Naive thymus-derived CD4-positive, alpha-beta T cell (primary cell): Measurements from ENCODE around the gene IER5L. TPM values are rescaled to one million over a fixed set of nuclear protein-coding genes. Genes with fewer than 3 reads are reported as not detected.

Experiments used
- ATAC-seq: fragments of 150-1000 bp; cut with Tn5 transposase; 2 replicates; pipeline ENCODE4 v1.10.0; 2021; ENCODE audit warnings: mild to moderate bottlenecking, moderate library complexity
- CTCF ChIA-PET: fragments of 350-600 bp; sonication (Branson Sonifier 250); formaldehyde crosslinking; loops from one replicate; lab custom pipeline; 2021; ENCODE audit warnings: antibody characterized with exemption; lab: Charles Lee
- POLR2A ChIA-PET: fragments of 350-600 bp; sonication (Branson Sonifier 250); formaldehyde crosslinking; loops from one replicate; lab custom pipeline; 2021; ENCODE audit warnings: antibody characterized with exemption, inconsistent platforms; lab: Charles Lee
- DNase-seq, 9 donors: peaks; one replicate each; pipeline versions ENCODE4 v3.0.0 to v3.0.0-alpha.2; 2020 to 2022; ENCODE audit warnings: mixed read lengths in 1 of 9
- H3K27ac ChIP-seq: one replicate; pipeline ENCODE4 v1.7.0; 2013; ENCODE audit warnings: mild to moderate bottlenecking, low read depth, low read length, moderate library complexity
- H3K27me3 ChIP-seq, 2 donors: one replicate each; pipeline ENCODE4 v1.7.0; 2013; ENCODE audit warnings: low read length in 2 of 2, mild to moderate bottlenecking in 2 of 2, moderate library complexity in 2 of 2; ENCODE audit not compliant: control insufficient read depth in 2 of 2, insufficient read depth in 2 of 2
- H3K36me3 ChIP-seq, 3 experiments: 1 replicate in 2 of 3; 2 replicates in 1 of 3; pipeline ENCODE4 v1.7.0; 2013; ENCODE audit warnings: low read length in 3 of 3, mild to moderate bottlenecking in 3 of 3, moderate library complexity in 1 of 3; ENCODE audit not compliant: insufficient read depth in 3 of 3, control insufficient read depth in 2 of 3
- H3K4me1 ChIP-seq, 2 donors: one replicate each; pipeline ENCODE4 v1.7.0; 2013; ENCODE audit warnings: low read length in 2 of 2, mild to moderate bottlenecking in 2 of 2, moderate library complexity in 1 of 2; ENCODE audit not compliant: control insufficient read depth in 2 of 2, insufficient read depth in 2 of 2
- H3K4me3 ChIP-seq: 2 replicates; pipeline ENCODE4 v1.7.0; 2013; ENCODE audit warnings: mild to moderate bottlenecking, low read length
- H3K9me3 ChIP-seq, 3 experiments: 1 replicate in 2 of 3; 2 replicates in 1 of 3; pipeline ENCODE4 v1.7.0; 2013; ENCODE audit warnings: low read length in 3 of 3; ENCODE audit not compliant: control insufficient read depth in 2 of 3
- H3K27ac Mint-ChIP-seq, 9 donors: one replicate each; pipeline ENCODE4 v1.8.0; 2020 to 2022; ENCODE audit warnings: mixed read lengths in 9 of 9, mild to moderate bottlenecking in 8 of 9, moderate library complexity in 5 of 9, inconsistent platforms in 2 of 9
- H3K27me3 Mint-ChIP-seq, 5 donors: one replicate each; pipeline ENCODE4 v1.8.0; 2021 to 2022; ENCODE audit warnings: mixed read lengths in 5 of 5, mild to moderate bottlenecking in 1 of 5
- H3K36me3 Mint-ChIP-seq, 5 donors: one replicate each; pipeline ENCODE4 v1.8.0; 2020 to 2022; ENCODE audit warnings: mixed read lengths in 5 of 5, mild to moderate bottlenecking in 3 of 5, inconsistent platforms in 1 of 5
- H3K4me1 Mint-ChIP-seq, 7 donors: one replicate each; pipeline ENCODE4 v1.8.0; 2020 to 2022; ENCODE audit warnings: mixed read lengths in 7 of 7, mild to moderate bottlenecking in 3 of 7, inconsistent platforms in 1 of 7
- H3K4me3 Mint-ChIP-seq, 10 donors: one replicate each; pipeline ENCODE4 v1.8.0; 2020 to 2022; ENCODE audit warnings: mild to moderate bottlenecking in 10 of 10, mixed read lengths in 10 of 10, moderate library complexity in 6 of 10, inconsistent platforms in 2 of 10
- H3K9me3 Mint-ChIP-seq, 11 donors: one replicate each; pipeline ENCODE4 v1.8.0; 2020 to 2022; ENCODE audit warnings: mixed read lengths in 11 of 11, mild to moderate bottlenecking in 4 of 11, inconsistent platforms in 1 of 11, moderate library complexity in 1 of 11
- intact Hi-C, 2 donors: fragments of 100-400 bp; cut with micrococcal nuclease; formaldehyde crosslinking; loops; one replicate each; pipeline ENCODE4 v1.15.1; 2023
- polyA plus RNA-seq, 2 donors: library from polyadenylated mRNA; unstranded; fragments of 300-500 nt; fragmentation: Illumina TruSeq; gene quantifications; one replicate each; pipeline ENCODE4 v1.2.3, GENCODE V29; 2021
- total RNA-seq, 6 experiments: library from RNA in 5 of 6; stranded (reverse) in 5 of 6; gene quantifications; 1 replicate in 5 of 6; 2 replicates in 1 of 6; pipeline ENCODE4 v1.2.3 and lab custom pipeline; 2021 to 2026

Gene IER5L
- total and polyA plus RNA-seq, 7 experiments from 2014 or later, result 0.08 to 6.8 (median 3.7) TPM; not detected in 1

GRCh38 chr9:129143031-129143927 lies 34.8 kb downstream of the IER5L start:
- no peak overlapping the region for H3K4me3 ChIP-seq
- no peaks in the 10 kb centered on the region for H3K9me3 ChIP-seq
- peaks cover 0 to 49% (median 9%) of the 10 kb centered on the region in 3 experiments for H3K36me3 ChIP-seq
- peak overlapping the region in 6 of 10 donors; percentile 21 to 50 (median 38) for H3K4me3 Mint-ChIP-seq
- H3K4me1 Mint-ChIP-seq, result peaks cover 11 to 47% (median 29%) of the 10 kb centered on the region in 7 donors
- intact Hi-C loops, result loop anchor here in 1 of 2 donors (1.0 kb wide), 1 partner anchor 32 kb away; the partner anchor contains the start of gene PTPA
- POLR2A ChIA-PET, result interaction anchor here (0.9 to 2.6 kb wide), 6 partner anchors 9 to 493 kb away, joined by 3 to 9 read pairs (median 4); partner anchors contain the start of genes IER5L and NTMT1
- no peaks in the 10 kb centered on the region for H3K9me3 Mint-ChIP-seq
- no peaks in the 10 kb centered on the region for H3K27me3 Mint-ChIP-seq
- DNase-seq (peak; percentile 40 to 78 (median 60)), ATAC-seq (peak; percentile 44)
- peaks cover 24 to 35% of the 10 kb centered on the region in 2 donors for H3K4me1 ChIP-seq
- H3K27ac Mint-ChIP-seq, result peak overlapping the region in 7 of 9 donors; percentile 45 to 85 (median 71)
- no peak overlapping the region for H3K27ac ChIP-seq
- CTCF ChIA-PET, result interaction anchor here (0.6 to 5.6 kb wide), 28 partner anchors 9 to 1408 kb away, joined by 3 to 80 read pairs (median 4); partner anchors contain the start of genes C9orf50, IER5L and NTMT1
- no peaks in the 10 kb centered on the region for H3K27me3 ChIP-seq
- H3K36me3 Mint-ChIP-seq, result peaks cover 0 to 13% (median 4%) of the 10 kb centered on the region in 5 donors

- Histone ChIP-seq H3K4me1 (peaks cover 24 to 35% of the 10 kb centered on the region in 2 donors), H3K9me3 (no peaks in the 10 kb centered on the region), H3K4me3 (no peak overlapping the region), H3K27ac (no peak overlapping the region), H3K27me3 (no peaks in the 10 kb centered on the region), H3K36me3 (peaks cover 0 to 52% (median 9%) of the 10 kb centered on the region in 3 experiments)
- Mint-ChIP-seq H3K9me3 (no peaks in the 10 kb centered on the region), H3K27me3 (no peaks in the 10 kb centered on the region), H3K27ac (peak overlapping the region in 6 of 9 donors; percentile 50 to 82 (median 67)), H3K4me1 (peaks cover 11 to 47% (median 29%) of the 10 kb centered on the region in 7 donors), H3K4me3 (peak overlapping the region in 7 of 10 donors; percentile 21 to 90 (median 49)), H3K36me3 (peaks cover 0 to 13% (median 4%) of the 10 kb centered on the region in 5 donors)
- CTCF ChIA-PET, result interaction anchor here (0.6 to 5.6 kb wide), 29 partner anchors 10 to 803 kb away, joined by 3 to 80 read pairs (median 4); partner anchors contain the start of genes C9orf50, IER5L and NTMT1
- DNase-seq (no peak), ATAC-seq (no peak)
- intact Hi-C loops, result no loop called here
- POLR2A ChIA-PET, result interaction anchor here (0.6 to 2.6 kb wide), 9 partner anchors 9 to 494 kb away, joined by 3 to 9 read pairs (median 3); partner anchors contain the start of genes IER5L and NTMT1
Observed at GRCh38 chr9:129142138-129142935, 35.7 kb downstream of the IER5L start.

- ATAC-seq (no peak), DNase-seq (peak in 1 of 9 donors; percentile 48)
- POLR2A ChIA-PET, result interaction anchor here (0.6 to 2.6 kb wide), 10 partner anchors 9 to 662 kb away, joined by 3 to 12 read pairs (median 5); partner anchors contain the start of genes C9orf50 and DOLPP1
- intact Hi-C loops, result loop anchor here in 1 of 2 donors (2.0 kb wide), 1 partner anchor 347 kb away; no protein-coding TSS in a partner anchor
- H3K36me3 Mint-ChIP-seq, result peaks cover 0 to 11% (median 3%) of the 10 kb centered on the region in 5 donors
- H3K9me3 Mint-ChIP-seq, result no peaks in the 10 kb centered on the region
- Histone ChIP-seq H3K9me3 (no peaks in the 10 kb centered on the region), H3K4me3 (peak overlapping the region; percentile 30), H3K27me3 (no peaks in the 10 kb centered on the region), H3K4me1 (peaks cover 24 to 35% of the 10 kb centered on the region in 2 donors), H3K27ac (peak overlapping the region; percentile 92), H3K36me3 (peaks cover 0 to 51% (median 5%) of the 10 kb centered on the region in 3 experiments)
- no peaks in the 10 kb centered on the region for H3K27me3 Mint-ChIP-seq
- peak overlapping the region; percentile 16 to 96 (median 86) for H3K4me3 Mint-ChIP-seq
- peaks cover 11 to 47% (median 29%) of the 10 kb centered on the region in 7 donors for H3K4me1 Mint-ChIP-seq
- CTCF ChIA-PET, result interaction anchor here (0.7 to 5.6 kb wide), 8 partner anchors 10 to 643 kb away, joined by 3 to 80 read pairs (median 8); partner anchors contain the start of genes C9orf50 and NTMT1
- peak overlapping the region; percentile 80 to 98 (median 92) for H3K27ac Mint-ChIP-seq
Observed at GRCh38 chr9:129141066-129142041, 36.7 kb downstream of the IER5L start.

- Mint-ChIP-seq H3K27me3 (no peaks in the 10 kb centered on the region), H3K27ac (peak overlapping the region; percentile 88 to 99 (median 94)), H3K4me3 (peak overlapping the region; percentile 85 to 96 (median 90)), H3K9me3 (no peaks in the 10 kb centered on the region), H3K36me3 (peaks cover 0 to 11% (median 3%) of the 10 kb centered on the region in 5 donors), H3K4me1 (peaks cover 11 to 45% (median 29%) of the 10 kb centered on the region in 7 donors)
- DNase-seq (no peak), ATAC-seq (peak; percentile 6)
- Histone ChIP-seq H3K36me3 (peaks cover 0 to 48% (median 5%) of the 10 kb centered on the region in 3 experiments), H3K4me3 (peak overlapping the region; percentile 64), H3K9me3 (no peaks in the 10 kb centered on the region), H3K27me3 (no peaks in the 10 kb centered on the region), H3K4me1 (peaks cover 24 to 35% of the 10 kb centered on the region in 2 donors), H3K27ac (peak overlapping the region; percentile 92)
- ChIA-PET CTCF (interaction anchor here (0.6 to 5.6 kb wide), 14 partner anchors 9 to 882 kb away, joined by 3 to 80 read pairs (median 7); partner anchors contain the start of genes C9orf50 and NTMT1), POLR2A (interaction anchor here (0.7 to 3.9 kb wide), 18 partner anchors 9 to 663 kb away, joined by 3 to 35 read pairs (median 6); partner anchors contain the start of genes C9orf50, DOLPP1, IER5L and NTMT1)
- intact Hi-C loops, result loop anchor here in 1 of 2 donors (2.0 kb wide), 1 partner anchor 348 kb away; no protein-coding TSS in a partner anchor
Observed at GRCh38 chr9:129140397-129141065, 37.5 kb downstream of the IER5L start.
